DOHH2 (cell line): ENCODE results near the gene SIMC1.
"Not testable (repeated sequence)": the region's sequence is repeated elsewhere in the genome, so short reads cannot be mapped to it uniquely, and the experiment has no call there.

Experiments
- H3F3A ChIP-seq: fragments of 200-600 bp; sonication (generic), shearing (Covaris generic); 2 replicates; pipeline ENCODE4 v1.6.0; 2016; ENCODE audit warnings: antibody characterized with exemption, mild to moderate bottlenecking; ENCODE audit not compliant: control insufficient read depth, insufficient read depth
- H3K27ac ChIP-seq: fragments of 200-600 bp; sonication (generic); 2 replicates; pipeline ENCODE4 v1.5.1; 2014; ENCODE audit warnings: low read depth, mild to moderate bottlenecking, low read length, moderate library complexity
- H3K27me3 ChIP-seq: fragments of 200-600 bp; sonication (generic); 2 replicates; pipeline ENCODE4 v1.6.1; 2014; ENCODE audit warnings: mild to moderate bottlenecking, low read length, mixed read lengths; ENCODE audit not compliant: control insufficient read depth
- H3K36me3 ChIP-seq: fragments of 200-600 bp; sonication (generic); 2 replicates; pipeline ENCODE4 v1.6.1; 2014; ENCODE audit warnings: mild to moderate bottlenecking, low read length, moderate library complexity, mixed read lengths; ENCODE audit not compliant: control insufficient read depth
- H3K4me1 ChIP-seq: fragments of 200-600 bp; sonication (generic); 2 replicates; pipeline ENCODE4 v1.6.1; 2014; ENCODE audit warnings: mild to moderate bottlenecking, low read length, mixed read lengths; ENCODE audit not compliant: control insufficient read depth
- H3K4me2 ChIP-seq: fragments of 200-600 bp; sonication (generic); 2 replicates; pipeline ENCODE4 v1.6.0; 2014; ENCODE audit warnings: mild to moderate bottlenecking, low read length, moderate library complexity
- H3K4me3 ChIP-seq: fragments of 200-600 bp; sonication (generic); 2 replicates; pipeline ENCODE4 v1.5.1; 2014; ENCODE audit warnings: mild to moderate bottlenecking, low read length, mixed read lengths
- H3K79me2 ChIP-seq: fragments of 200-600 bp; sonication (generic); 2 replicates; pipeline ENCODE4 v1.6.1; 2014; ENCODE audit warnings: mild to moderate bottlenecking, low read length, mixed read lengths; ENCODE audit not compliant: control insufficient read depth
- H3K9me2 ChIP-seq: fragments of 200-600 bp; sonication (generic); replicated peaks from 2 replicates; pipeline ENCODE4 v1.6.1; 2014; ENCODE audit warnings: mild to moderate bottlenecking, low read length, mixed read lengths; ENCODE audit not compliant: control insufficient read depth
- H3K9me3 ChIP-seq: fragments of 200-600 bp; sonication (generic); 2 replicates; pipeline ENCODE4 v1.6.1; 2014; ENCODE audit warnings: antibody characterized with exemption, low read length, mixed read lengths; ENCODE audit not compliant: control insufficient read depth, insufficient read depth
- H4K20me1 ChIP-seq: fragments of 200-600 bp; sonication (generic); 2 replicates; pipeline ENCODE4 v1.6.0; 2014; ENCODE audit warnings: low read depth, mild to moderate bottlenecking, antibody characterized with exemption, low read length, moderate library complexity; ENCODE audit not compliant: control insufficient read depth, insufficient read depth
- CTCF ChIP-seq: fragments of 200-600 bp; sonication (generic); IDR thresholded peaks from one replicate; pipeline ENCODE4 v1.5.1; 2014; ENCODE audit warnings: antibody characterized with exemption, mild to moderate bottlenecking, low read depth, low read length; ENCODE audit not compliant: poor library complexity, severe bottlenecking
- EZH2phosphoT487 ChIP-seq: fragments of 200-600 bp; sonication (generic); IDR thresholded peaks from 2 replicates; pipeline ENCODE4 v1.6.1; 2017; ENCODE audit warnings: borderline replicate concordance, mild to moderate bottlenecking, antibody characterized with exemption, low read length, moderate library complexity, mixed read lengths

SIMC1 gene

GRCh38 chr5:176289018-176289417, 50.8 kb downstream of the SIMC1 start:
- H3K9me2 ChIP-seq, H3K4me3 ChIP-seq, H3K79me2 ChIP-seq, H4K20me1 ChIP-seq, H3K27me3 ChIP-seq, H3K36me3 ChIP-seq, H3K9me3 ChIP-seq, H3F3A ChIP-seq, H3K4me2 ChIP-seq, H3K4me1 ChIP-seq, H3K27ac ChIP-seq: not testable (repeated sequence)

DNA sequence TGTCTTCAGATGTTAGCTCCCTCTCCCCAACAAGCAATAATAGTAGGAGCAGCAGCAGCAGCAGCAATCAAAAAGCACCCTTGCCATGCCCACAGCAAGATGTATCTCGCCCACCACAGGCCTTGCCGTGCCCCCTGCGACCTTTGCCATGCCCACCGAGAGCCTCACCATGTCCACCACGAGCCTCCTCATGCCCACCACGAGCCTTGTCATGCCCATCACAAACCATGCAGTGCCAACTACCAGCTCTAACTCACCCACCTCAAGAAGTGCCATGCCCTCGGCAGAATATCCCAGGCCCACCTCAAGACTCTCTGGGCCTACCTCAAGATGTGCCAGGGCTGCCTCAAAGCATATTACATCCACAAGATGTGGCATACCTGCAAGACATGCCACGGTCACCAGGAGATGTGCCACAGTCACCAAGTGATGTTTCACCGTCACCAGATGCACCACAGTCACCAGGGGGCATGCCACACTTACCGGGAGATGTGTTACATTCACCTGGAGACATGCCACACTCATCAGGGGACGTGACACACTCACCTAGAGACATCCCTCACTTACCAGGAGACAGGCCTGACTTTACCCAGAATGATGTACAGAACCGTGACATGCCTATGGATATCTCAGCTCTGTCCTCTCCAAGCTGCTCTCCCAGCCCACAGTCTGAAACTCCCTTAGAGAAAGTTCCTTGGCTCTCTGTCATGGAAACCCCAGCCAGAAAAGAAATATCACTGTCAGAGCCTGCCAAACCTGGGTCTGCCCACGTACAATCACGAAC, 52.0 kb downstream of the SIMC1 start:
- not testable (repeated sequence) for H3K4me3 ChIP-seq, H3K36me3 ChIP-seq, H3K9me2 ChIP-seq, H3K4me1 ChIP-seq, H3K79me2 ChIP-seq, H3K9me3 ChIP-seq, H4K20me1 ChIP-seq, H3F3A ChIP-seq, H3K27ac ChIP-seq, H3K27me3 ChIP-seq, H3K4me2 ChIP-seq

GRCh38 chr5:176305356-176305755, 67.1 kb downstream of the SIMC1 start:
- H3K4me1 ChIP-seq, H3K9me2 ChIP-seq, H3F3A ChIP-seq, H3K27ac ChIP-seq, H3K79me2 ChIP-seq, H3K9me3 ChIP-seq, H3K4me3 ChIP-seq, H3K27me3 ChIP-seq, H4K20me1 ChIP-seq, H3K4me2 ChIP-seq: not testable (repeated sequence)
- peaks cover 26% of the 10 kb centered on the region for H3K36me3 ChIP-seq

DNA sequence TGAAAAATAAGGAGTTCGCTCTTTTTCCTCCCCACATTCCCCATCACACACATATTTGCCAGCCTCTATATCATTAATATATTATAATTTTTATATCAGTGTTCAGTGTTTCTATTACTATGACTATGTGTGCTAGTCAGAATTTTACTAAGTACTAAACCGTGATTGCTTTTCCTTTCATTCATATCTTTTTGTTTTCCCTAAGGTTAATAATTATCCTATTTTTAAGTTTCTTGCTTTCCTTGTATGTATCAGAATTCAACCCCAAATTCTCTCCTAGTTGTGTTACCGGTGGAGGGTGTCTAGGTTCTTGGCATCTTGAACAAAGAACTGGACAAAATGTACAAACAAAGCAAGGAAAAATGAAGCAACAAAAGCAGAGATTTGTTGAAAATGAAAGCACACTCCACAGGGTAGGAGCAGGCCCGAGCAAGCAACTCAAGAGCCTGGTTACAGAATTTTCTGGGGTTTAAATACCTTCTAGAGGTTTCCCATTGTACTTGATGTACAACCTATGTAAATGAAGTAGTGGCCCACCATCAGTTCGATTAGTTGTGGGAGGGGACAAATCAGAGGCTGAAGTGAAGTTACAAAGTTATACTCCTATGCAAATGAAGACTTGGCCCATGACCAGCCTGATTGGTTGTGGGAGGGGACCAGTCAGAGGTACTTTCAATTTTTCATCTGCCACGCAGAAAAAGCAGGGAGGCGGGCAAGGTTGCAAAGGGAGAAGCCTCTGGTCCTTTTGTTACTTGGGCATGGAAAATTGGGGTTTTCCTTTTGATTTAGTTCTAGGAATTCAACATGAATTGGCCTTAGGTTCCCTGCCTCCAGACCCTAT, 79.5 kb downstream of the SIMC1 start:
- TF ChIP-seq EZH2phosphoT487 (no peak), CTCF (no peak)
- no peaks in the 10 kb centered on the region for H4K20me1 ChIP-seq
- H3K4me2 ChIP-seq, result no peak overlapping the region
- no peak overlapping the region for H3K27ac ChIP-seq
- H3K4me3 ChIP-seq, result no peak overlapping the region
- H3K36me3 ChIP-seq, result peaks cover 37% of the 10 kb centered on the region
- no peaks in the 10 kb centered on the region for H3K9me2 ChIP-seq
- H3K79me2 ChIP-seq, result no peaks in the 10 kb centered on the region
- H3K9me3 ChIP-seq, result no peaks in the 10 kb centered on the region
- no peaks in the 10 kb centered on the region for H3K4me1 ChIP-seq
- H3K27me3 ChIP-seq, result no peaks in the 10 kb centered on the region
- no peaks in the 10 kb centered on the region for H3F3A ChIP-seq
